ENCODE measurements around the gene IQCK. TPM values are rescaled to one million over a fixed set of nuclear protein-coding genes. Genes with fewer than 3 reads are reported as not detected.

The IQCK gene
- polyA plus RNA-seq, 4 donors: 1.1 to 12.6 (median 5.1) TPM

GRCh38 chr16:19753815-19754643 lies 36.0 kb downstream of the IQCK start:
- Histone ChIP-seq H3K36me3 (ENCODE audit: control insufficient read depth in 3 of 3, insufficient read depth in 2 of 3, low read depth in 1 of 3, low read length in 3 of 3) (no peaks in the 10 kb centered on the region), H3K27me3 (ENCODE audit: control insufficient read depth in 3 of 3, insufficient read depth in 3 of 3, low read length in 3 of 3) (no peaks in the 10 kb centered on the region), H3K9me3 (ENCODE audit: control insufficient read depth in 2 of 2, insufficient read depth in 1 of 2, low read depth in 1 of 2, low read length in 1 of 2) (no peaks in the 10 kb centered on the region), H3K27ac (ENCODE audit: low read depth in 1 of 3, low read length in 2 of 3) (peak overlapping the region in 2 of 3 donors; percentile 53 to 54), H3K4me3 (ENCODE audit: low read depth in 1 of 3, low read length in 3 of 3) (no peak overlapping the region), H3K4me1 (ENCODE audit: control insufficient read depth in 3 of 3, insufficient read depth in 2 of 3, low read depth in 1 of 3, low read length in 2 of 3) (peaks cover 0 to 31% (median 0%) of the 10 kb centered on the region in 3 donors)
- FAIRE-seq (no peak), DNase-seq (peak; percentile 27 to 57)
- 26 to 54% (median 39%) methylated on average over 12 of the region's 12 CpGs for WGBS, 3 donors

GRCh38 chr16:19754644-19755036 lies 36.6 kb downstream of the IQCK start:
- WGBS, 3 donors: 46 to 67% (median 59%) methylated on average over 1 of the region's 1 CpG
- no peak for FAIRE-seq
- H3K27ac ChIP-seq (ENCODE audit: low read depth in 1 of 3, low read length in 2 of 3): peak overlapping the region in 1 of 3 donors; percentile 33
- peaks cover 0 to 31% (median 0%) of the 10 kb centered on the region in 3 donors for H3K4me1 ChIP-seq (ENCODE audit: control insufficient read depth in 3 of 3, insufficient read depth in 2 of 3, low read depth in 1 of 3, low read length in 2 of 3)
- H3K4me3 ChIP-seq (ENCODE audit: low read depth in 1 of 3, low read length in 3 of 3): no peak overlapping the region
- no peak for DNase-seq
- H3K9me3 ChIP-seq (ENCODE audit: control insufficient read depth in 2 of 2, insufficient read depth in 1 of 2, low read depth in 1 of 2, low read length in 1 of 2): no peaks in the 10 kb centered on the region
- no peaks in the 10 kb centered on the region for H3K36me3 ChIP-seq (ENCODE audit: control insufficient read depth in 3 of 3, insufficient read depth in 2 of 3, low read depth in 1 of 3, low read length in 3 of 3)
- H3K27me3 ChIP-seq (ENCODE audit: control insufficient read depth in 3 of 3, insufficient read depth in 3 of 3, low read length in 3 of 3): no peaks in the 10 kb centered on the region

- WGBS, 3 donors: 91 to 97% (median 97%) methylated on average over 3 of the region's 3 CpGs
- peaks cover 0 to 31% (median 0%) of the 10 kb centered on the region in 3 donors for H3K4me1 ChIP-seq (ENCODE audit: control insufficient read depth in 3 of 3, insufficient read depth in 2 of 3, low read depth in 1 of 3, low read length in 2 of 3)
- H3K4me3 ChIP-seq (ENCODE audit: low read depth in 1 of 3, low read length in 3 of 3): no peak overlapping the region
- FAIRE-seq: no peak
- H3K9me3 ChIP-seq (ENCODE audit: control insufficient read depth in 2 of 2, insufficient read depth in 1 of 2, low read depth in 1 of 2, low read length in 1 of 2): no peaks in the 10 kb centered on the region
- peak overlapping the region in 2 of 3 donors; percentile 33 to 55 for H3K27ac ChIP-seq (ENCODE audit: low read depth in 1 of 3, low read length in 2 of 3)
- no peaks in the 10 kb centered on the region for H3K27me3 ChIP-seq (ENCODE audit: control insufficient read depth in 3 of 3, insufficient read depth in 3 of 3, low read length in 3 of 3)
- H3K36me3 ChIP-seq (ENCODE audit: control insufficient read depth in 3 of 3, insufficient read depth in 2 of 3, low read depth in 1 of 3, low read length in 3 of 3): no peaks in the 10 kb centered on the region
- DNase-seq: no peak
These were observed 37.2 kb downstream of the IQCK start for GRCh38 chr16:19755268-19755667.

GRCh38 chr16:19757026-19757425 lies 39.0 kb downstream of the IQCK start:
- Histone ChIP-seq H3K4me3 (ENCODE audit: low read depth in 1 of 3, low read length in 3 of 3) (no peak overlapping the region), H3K9me3 (ENCODE audit: control insufficient read depth in 2 of 2, insufficient read depth in 1 of 2, low read depth in 1 of 2, low read length in 1 of 2) (no peaks in the 10 kb centered on the region), H3K4me1 (ENCODE audit: control insufficient read depth in 3 of 3, insufficient read depth in 2 of 3, low read depth in 1 of 3, low read length in 2 of 3) (peaks cover 0 to 31% (median 0%) of the 10 kb centered on the region in 3 donors), H3K27ac (ENCODE audit: low read depth in 1 of 3, low read length in 2 of 3) (no peak overlapping the region), H3K27me3 (ENCODE audit: control insufficient read depth in 3 of 3, insufficient read depth in 3 of 3, low read length in 3 of 3) (no peaks in the 10 kb centered on the region), H3K36me3 (ENCODE audit: control insufficient read depth in 3 of 3, insufficient read depth in 2 of 3, low read depth in 1 of 3, low read length in 3 of 3) (no peaks in the 10 kb centered on the region)
- 90 to 95% (median 94%) methylated on average over 5 of the region's 5 CpGs for WGBS, 3 donors
- FAIRE-seq: no peak
- DNase-seq: no peak

GRCh38 chr16:19757762-19758595 lies 39.9 kb downstream of the IQCK start:
- Histone ChIP-seq H3K36me3 (ENCODE audit: control insufficient read depth in 3 of 3, insufficient read depth in 2 of 3, low read depth in 1 of 3, low read length in 3 of 3) (no peaks in the 10 kb centered on the region), H3K4me3 (ENCODE audit: low read depth in 1 of 3, low read length in 3 of 3) (no peak overlapping the region), H3K9me3 (ENCODE audit: control insufficient read depth in 2 of 2, insufficient read depth in 1 of 2, low read depth in 1 of 2, low read length in 1 of 2) (no peaks in the 10 kb centered on the region), H3K4me1 (ENCODE audit: control insufficient read depth in 3 of 3, insufficient read depth in 2 of 3, low read depth in 1 of 3, low read length in 2 of 3) (peaks cover 0 to 29% (median 0%) of the 10 kb centered on the region in 3 donors), H3K27me3 (ENCODE audit: control insufficient read depth in 3 of 3, insufficient read depth in 3 of 3, low read length in 3 of 3) (no peaks in the 10 kb centered on the region), H3K27ac (ENCODE audit: low read depth in 1 of 3, low read length in 2 of 3) (peak overlapping the region in 1 of 3 donors; percentile 25)
- FAIRE-seq (no peak), DNase-seq (no peak)
- WGBS, 3 donors: 32 to 42% (median 38%) methylated on average over 8 of the region's 8 CpGs

GRCh38 chr16:19760356-19761060 lies 42.4 kb downstream of the IQCK start:
- WGBS, 3 donors: 87 to 93% (median 91%) methylated on average over 7 of the region's 7 CpGs
- no peak for DNase-seq
- Histone ChIP-seq H3K4me3 (ENCODE audit: low read depth in 1 of 3, low read length in 3 of 3) (no peak overlapping the region), H3K4me1 (ENCODE audit: control insufficient read depth in 3 of 3, insufficient read depth in 2 of 3, low read depth in 1 of 3, low read length in 2 of 3) (peaks cover 0 to 8% (median 0%) of the 10 kb centered on the region in 3 donors), H3K27me3 (ENCODE audit: control insufficient read depth in 3 of 3, insufficient read depth in 3 of 3, low read length in 3 of 3) (no peaks in the 10 kb centered on the region), H3K36me3 (ENCODE audit: control insufficient read depth in 3 of 3, insufficient read depth in 2 of 3, low read depth in 1 of 3, low read length in 3 of 3) (no peaks in the 10 kb centered on the region), H3K27ac (ENCODE audit: low read depth in 1 of 3, low read length in 2 of 3) (no peak overlapping the region), H3K9me3 (ENCODE audit: control insufficient read depth in 2 of 2, insufficient read depth in 1 of 2, low read depth in 1 of 2, low read length in 1 of 2) (no peaks in the 10 kb centered on the region)
- FAIRE-seq: no peak

GRCh38 chr16:19765860-19766553 lies 47.9 kb downstream of the IQCK start:
- H3K9me3 ChIP-seq (ENCODE audit: control insufficient read depth in 2 of 2, insufficient read depth in 1 of 2, low read depth in 1 of 2, low read length in 1 of 2): peaks cover 0 to 6% of the 10 kb centered on the region in 2 donors
- H3K27me3 ChIP-seq (ENCODE audit: control insufficient read depth in 3 of 3, insufficient read depth in 3 of 3, low read length in 3 of 3): no peaks in the 10 kb centered on the region
- H3K27ac ChIP-seq (ENCODE audit: low read depth in 1 of 3, low read length in 2 of 3): no peak overlapping the region
- H3K4me1 ChIP-seq (ENCODE audit: control insufficient read depth in 3 of 3, insufficient read depth in 2 of 3, low read depth in 1 of 3, low read length in 2 of 3): no peaks in the 10 kb centered on the region
- H3K4me3 ChIP-seq (ENCODE audit: low read depth in 1 of 3, low read length in 3 of 3): no peak overlapping the region
- DNase-seq: no peak
- H3K36me3 ChIP-seq (ENCODE audit: control insufficient read depth in 3 of 3, insufficient read depth in 2 of 3, low read depth in 1 of 3, low read length in 3 of 3): peaks cover 0 to 5% (median 0%) of the 10 kb centered on the region in 3 donors
- no peak for FAIRE-seq
- 63 to 82% (median 76%) methylated on average over 6 of the region's 6 CpGs for WGBS, 3 donors

GRCh38 chr16:19766554-19766884 lies 48.4 kb downstream of the IQCK start:
- DNase-seq: no peak

More at GRCh38 chr16:19766554-19766884, 48.4 kb downstream of the IQCK start:
- Histone ChIP-seq H3K9me3 (ENCODE audit: control insufficient read depth in 2 of 2, insufficient read depth in 1 of 2, low read depth in 1 of 2, low read length in 1 of 2) (peaks cover 0 to 6% of the 10 kb centered on the region in 2 donors), H3K27ac (ENCODE audit: low read depth in 1 of 3, low read length in 2 of 3) (no peak overlapping the region), H3K36me3 (ENCODE audit: control insufficient read depth in 3 of 3, insufficient read depth in 2 of 3, low read depth in 1 of 3, low read length in 3 of 3) (peaks cover 0 to 5% (median 0%) of the 10 kb centered on the region in 3 donors), H3K4me3 (ENCODE audit: low read depth in 1 of 3, low read length in 3 of 3) (no peak overlapping the region), H3K4me1 (ENCODE audit: control insufficient read depth in 3 of 3, insufficient read depth in 2 of 3, low read depth in 1 of 3, low read length in 2 of 3) (no peaks in the 10 kb centered on the region), H3K27me3 (ENCODE audit: control insufficient read depth in 3 of 3, insufficient read depth in 3 of 3, low read length in 3 of 3) (no peaks in the 10 kb centered on the region)
- 90 to 92% (median 92%) methylated on average over 3 of the region's 3 CpGs for WGBS, 3 donors
- no peak for FAIRE-seq

Data from small intestine (tissue), 7 donors.